22Rv1 (cell line): ENCODE data around the gene ALDH5A1.

Experiments
- CTCF ChIP-seq: fragments of 450-650 bp; IDR thresholded peaks from 2 replicates; pipeline ENCODE4 v1.5.1; 2017; ENCODE audit warnings: mild to moderate bottlenecking
- ZFX ChIP-seq: fragments of 450-650 bp; IDR thresholded peaks from 2 replicates; pipeline ENCODE4 v1.6.1; 2017; ENCODE audit warnings: antibody characterized with exemption, borderline replicate concordance

GRCh38 chr6:24546439-24546838, 51.7 kb downstream of the ALDH5A1 start:
- TF ChIP-seq CTCF = no peak
- TF ChIP-seq ZFX = no peak
